Suprapubic skin (tissue), 4 donors: ENCODE results near the gene OR13A1. TPM values are rescaled to one million over a fixed set of nuclear protein-coding genes. Genes with fewer than 3 reads are reported as not detected.
A peak's percentile ranks its signal among the peaks of the same experiment; 100 is the strongest.
"Not testable (repeated sequence)": the region's sequence is repeated elsewhere in the genome, so short reads cannot be mapped to it uniquely, and the experiment has no call there.

Experiments used
- DNase-seq, 2 donors: peaks; one replicate each; pipeline ENCODE4 v3.0.0-alpha.2; 2019; ENCODE audit warnings: low spot score in 2 of 2
- H3K27ac ChIP-seq: fragments of 200-600 bp; sonication (generic); one replicate; pipeline ENCODE4 v1.5.1; 2019
- H3K27me3 ChIP-seq: fragments of 200-600 bp; sonication (generic); one replicate; pipeline ENCODE4 v1.5.1; 2019
- H3K36me3 ChIP-seq: fragments of 200-600 bp; sonication (generic); one replicate; pipeline ENCODE4 v1.5.1; 2019
- H3K4me1 ChIP-seq: fragments of 200-600 bp; sonication (generic); one replicate; pipeline ENCODE4 v1.5.1; 2019
- H3K4me3 ChIP-seq: fragments of 200-600 bp; sonication (generic); one replicate; pipeline ENCODE4 v1.5.1; 2019; ENCODE audit warnings: mild to moderate bottlenecking
- H3K9me3 ChIP-seq: fragments of 200-600 bp; sonication (generic); one replicate; pipeline ENCODE4 v1.5.1; 2019
- CTCF ChIP-seq, 2 donors: fragments of 200-600 bp in 1 of 2; fragments of 450-650 bp in 1 of 2; sonication (generic) in 1 of 2; IDR thresholded peaks; one replicate each; pipeline ENCODE4 v1.5.1; 2016 to 2019; ENCODE audit warnings: antibody characterized with exemption in 2 of 2, mild to moderate bottlenecking in 1 of 2, moderate library complexity in 1 of 2
- EP300 ChIP-seq: sonication (generic); formaldehyde crosslinking; IDR thresholded peaks from one replicate; pipeline ENCODE4 v1.6.1; 2017; ENCODE audit warnings: antibody characterized with exemption
- POLR2A ChIP-seq, 2 donors: fragments of 450-650 bp; IDR thresholded peaks; one replicate each; pipeline ENCODE4 v1.6.1; 2017; ENCODE audit warnings: antibody characterized with exemption in 2 of 2, mild to moderate bottlenecking in 2 of 2, moderate library complexity in 2 of 2
- POLR2AphosphoS5 ChIP-seq, 3 donors: sonication (generic); formaldehyde crosslinking; IDR thresholded peaks; one replicate each; pipeline ENCODE4 v1.6.1; 2017; ENCODE audit warnings: antibody characterized with exemption in 3 of 3
- WGBS: methylation state at CpG from one replicate; pipeline ENCODE4 v1.1.5; 2018; 5-methylcytosine and 5-hydroxymethylcytosine counted together
- total RNA-seq, 4 donors: library from RNA; depleted of rRNA; stranded (reverse); fragments of >200 nt; gene quantifications; one replicate each; pipeline ENCODE4 v1.1.0, GENCODE V29; 2016

Gene OR13A1
- total RNA-seq = not detected

- no peaks in the 10 kb centered on the region for H3K27me3 ChIP-seq
- 75% methylated on average over 2 of the region's 2 CpGs for WGBS
- TF ChIP-seq POLR2A (IDR thresholded peaks at IDR 0.05) (no peak), EP300 (no peak), POLR2AphosphoS5 (IDR thresholded peaks at IDR 0.05) (no peak), CTCF (IDR thresholded peaks at IDR 0.05) (no peak)
- no peaks in the 10 kb centered on the region for H3K36me3 ChIP-seq
- H3K4me1 ChIP-seq = no peaks in the 10 kb centered on the region
- no peak within 1 kb of the TSS for H3K4me3 ChIP-seq
- H3K27ac ChIP-seq = no peak within 1 kb of the TSS
- peaks cover 3% of the 10 kb centered on the region for H3K9me3 ChIP-seq
- no peak for DNase-seq
These were observed at the start of gene OR13A1 for GRCh38 chr10:45315508-45315907. Gene OR13A1 (minus strand): TSS chr10:45315608. CDS start chr10:45304422, 11,186 bp downstream.

GRCh38 chr10:45361983-45362799 lies 46.8 kb upstream of the OR13A1 start:
- not testable (repeated sequence) for H3K36me3 ChIP-seq, H3K27ac ChIP-seq, H3K27me3 ChIP-seq, H3K9me3 ChIP-seq, DNase-seq, H3K4me1 ChIP-seq
- H3K4me3 ChIP-seq = peak overlapping the region; percentile 4
- WGBS = 54% methylated on average over 18 of the region's 18 CpGs

GRCh38 chr10:45358961-45359360 lies 43.6 kb upstream of the OR13A1 start:
- not testable (repeated sequence) for H3K27ac ChIP-seq, H3K36me3 ChIP-seq, H3K27me3 ChIP-seq, H3K4me1 ChIP-seq, H3K9me3 ChIP-seq, H3K4me3 ChIP-seq, DNase-seq
- WGBS = 60% methylated on average over 7 of the region's 7 CpGs

- no peak for TF ChIP-seq CTCF (IDR thresholded peaks at IDR 0.05)
- no peak for TF ChIP-seq POLR2A (IDR thresholded peaks at IDR 0.05)
- no peak for TF ChIP-seq POLR2AphosphoS5 (IDR thresholded peaks at IDR 0.05)
- no peak for TF ChIP-seq EP300
- Histone ChIP-seq H3K9me3 (no peaks in the 10 kb centered on the region), H3K4me3 (no peak overlapping the region), H3K27ac (no peak overlapping the region), H3K27me3 (no peaks in the 10 kb centered on the region), H3K4me1 (no peaks in the 10 kb centered on the region), H3K36me3 (no peaks in the 10 kb centered on the region)
- no peak for DNase-seq
- 95% methylated on average over 4 of the region's 4 CpGs for WGBS
These were observed 40.1 kb upstream of the OR13A1 start for GRCh38 chr10:45355494-45355893.

GRCh38 chr10:45354261-45354660 lies 38.9 kb upstream of the OR13A1 start:
- DNase-seq = peak in 1 of 2 donors; percentile 83
- WGBS = 93% methylated on average over 3 of the region's 3 CpGs
- no peaks in the 10 kb centered on the region for H3K27me3 ChIP-seq
- no peak overlapping the region for H3K4me3 ChIP-seq
- H3K36me3 ChIP-seq = no peaks in the 10 kb centered on the region
- H3K27ac ChIP-seq = no peak overlapping the region
- no peak for TF ChIP-seq POLR2A (IDR thresholded peaks at IDR 0.05)
- no peak for TF ChIP-seq POLR2AphosphoS5 (IDR thresholded peaks at IDR 0.05)
- TF ChIP-seq CTCF (IDR thresholded peaks at IDR 0.05) = no peak
- no peak for TF ChIP-seq EP300
- H3K9me3 ChIP-seq = no peaks in the 10 kb centered on the region
- no peaks in the 10 kb centered on the region for H3K4me1 ChIP-seq

- Histone ChIP-seq H3K9me3 (no peaks in the 10 kb centered on the region), H3K27ac (no peak overlapping the region), H3K27me3 (no peaks in the 10 kb centered on the region), H3K4me3 (no peak overlapping the region), H3K4me1 (no peaks in the 10 kb centered on the region), H3K36me3 (no peaks in the 10 kb centered on the region)
- 53% methylated on average over 1 of the region's 1 CpG for WGBS
- DNase-seq = no peak
- TF ChIP-seq EP300 = no peak
- TF ChIP-seq POLR2AphosphoS5 (IDR thresholded peaks at IDR 0.05) = no peak
- TF ChIP-seq POLR2A (IDR thresholded peaks at IDR 0.05) = no peak
- TF ChIP-seq CTCF (IDR thresholded peaks at IDR 0.05) = no peak
These were observed 37.8 kb upstream of the OR13A1 start for GRCh38 chr10:45353186-45353585.

- 83% methylated on average over 11 of the region's 31 CpGs for WGBS
- H3K27me3 ChIP-seq, H3K36me3 ChIP-seq, DNase-seq, H3K4me3 ChIP-seq, H3K27ac ChIP-seq, H3K4me1 ChIP-seq, H3K9me3 ChIP-seq: not testable (repeated sequence)
These were observed 32.9 kb upstream of the OR13A1 start for GRCh38 chr10:45348196-45348765.

- not testable (repeated sequence) for H3K27ac ChIP-seq, H3K36me3 ChIP-seq, H3K27me3 ChIP-seq, DNase-seq, H3K4me1 ChIP-seq, H3K4me3 ChIP-seq, H3K9me3 ChIP-seq
- 90% methylated on average over 2 of the region's 20 CpGs for WGBS
These were observed 32.1 kb upstream of the OR13A1 start for GRCh38 chr10:45347464-45347863.

GRCh38 chr10:45346652-45347335 lies 31.4 kb upstream of the OR13A1 start:
- not testable (repeated sequence) for H3K9me3 ChIP-seq, DNase-seq, H3K4me3 ChIP-seq, H3K27me3 ChIP-seq, H3K36me3 ChIP-seq, H3K4me1 ChIP-seq, H3K27ac ChIP-seq
- WGBS = 83% methylated on average over 7 of the region's 24 CpGs
